Stomach (tissue), 19 donors: ENCODE measurements around the gene TFAP2A. TPM values are rescaled to one million over a fixed set of nuclear protein-coding genes. Genes with fewer than 3 reads are reported as not detected.

ENCODE experiments used
- DNase-seq, 2 donors: peaks; one replicate each; pipeline versions ENCODE4 v3.0.0 to v3.0.0-alpha.2; 2013 to 2019
- H3K27ac ChIP-seq, 5 donors: fragments of 200-600 bp in 4 of 5; sonication (generic) in 4 of 5; one replicate each; pipeline ENCODE4 v1.5.1; 2013 to 2019; ENCODE audit warnings: mild to moderate bottlenecking in 1 of 5, moderate library complexity in 1 of 5
- H3K27me3 ChIP-seq, 3 donors: fragments of 200-600 bp; sonication (generic); one replicate each; pipeline ENCODE4 v1.5.1; 2017 to 2019; ENCODE audit warnings: mixed run types in 1 of 3
- H3K36me3 ChIP-seq, 4 donors: fragments of 200-600 bp; sonication (generic); 1 replicate in 3 of 4; 2 replicates in 1 of 4; pipeline ENCODE4 v1.5.1; 2016 to 2019
- H3K4me1 ChIP-seq, 4 donors: fragments of 200-600 bp; sonication (generic); one replicate each; pipeline ENCODE4 v1.5.1; 2016 to 2019
- H3K4me3 ChIP-seq, 4 donors: fragments of 200-600 bp; sonication (generic) in 3 of 4; one replicate each; pipeline ENCODE4 v1.5.1; 2016 to 2019; ENCODE audit warnings: mild to moderate bottlenecking in 1 of 4
- H3K9me3 ChIP-seq, 4 donors: fragments of 200-600 bp; sonication (generic); one replicate each; pipeline ENCODE4 v1.5.1; 2016 to 2019
- EP300 ChIP-seq: sonication (generic); formaldehyde crosslinking; IDR thresholded peaks from one replicate; pipeline ENCODE4 v1.6.1; 2017; ENCODE audit warnings: antibody characterized with exemption
- POLR2A ChIP-seq, 4 donors: fragments of 450-650 bp; IDR thresholded peaks; one replicate each; pipeline ENCODE4 v1.6.1; 2016; ENCODE audit warnings: antibody characterized with exemption in 4 of 4, control low read depth in 2 of 4, mild to moderate bottlenecking in 1 of 4, moderate library complexity in 1 of 4
- POLR2AphosphoS5 ChIP-seq, 3 donors: sonication (generic); formaldehyde crosslinking; IDR thresholded peaks; one replicate each; pipeline ENCODE4 v1.6.1; 2016; ENCODE audit warnings: antibody characterized with exemption in 3 of 3
- WGBS, 5 donors: extraction: QIAGEN DNeasy Blood & Tissue Kit in 3 of 5; methylation state at CpG; one replicate each; pipeline versions ENCODE4 v1.1.5 to v1.1.7; 2013 to 2018; 5-methylcytosine and 5-hydroxymethylcytosine counted together
- intact Hi-C: fragments of 100-400 bp; cut with DNase I; formaldehyde crosslinking; loops from one replicate; pipeline ENCODE4 v1.15.1; 2023; ENCODE audit warnings: low total_unique reads
- long read RNA-seq, 10 donors: transcript quantifications; one replicate each; lab custom pipeline, GENCODE V29; 2026
- polyA plus RNA-seq, 3 donors: library from polyadenylated mRNA; stranded (reverse); fragments of 200-250 nt; gene quantifications; one replicate each; pipeline ENCODE4 v1.2.3, GENCODE V29; 2013
- total RNA-seq, 5 donors: library from RNA; depleted of rRNA; stranded (reverse); fragments of >200 nt; gene quantifications; one replicate each; pipeline versions ENCODE4 v1.1.0 to v1.2.3, GENCODE V29; 2014 to 2016
- TF ChIP-seq, protein P1 (sequence below), 7 experiments: fragments of 450-650 bp in 4 of 7; fragments of 200-600 bp in 3 of 7; sonication (generic) in 3 of 7; IDR thresholded peaks; one replicate each; pipeline ENCODE4 v1.5.1; 2016 to 2019; ENCODE audit warnings: antibody characterized with exemption in 7 of 7, control low read depth in 2 of 7, mild to moderate bottlenecking in 1 of 7
- donor health status: healthy with polysubstance abuse.
- donor health status: Bipolar disorder and iron deficiency.
- donor health status: healthy.

TFAP2A gene
- total RNA-seq = under 1 TPM in 1 of 5 donors, not detected in 4; 0.18 TPM
- 10 to 100 TPM in 1 of 3 donors, under 1 TPM in 1, not detected in 1; 0.50 to 10.1 TPM for polyA plus RNA-seq
- long read RNA-seq, donor 1 = 0 reads
- long read RNA-seq, donor 2 = 0 reads
- long read RNA-seq, donor 3 = 0 reads
- long read RNA-seq, donor 4 = 0 reads
- long read RNA-seq, donor 5 = 0 reads
- long read RNA-seq, donor 6, partial matches to known transcripts = 0 of 1 reads
- long read RNA-seq, donor 6, other reads (novel, unspliced or antisense) = 0 of 1 reads
- long read RNA-seq, donor 7 = 0 reads
- long read RNA-seq, donor 8 = 0 reads
- long read RNA-seq, donor 9 = 0 reads
- long read RNA-seq, donor 10 = 0 reads

DNA sequence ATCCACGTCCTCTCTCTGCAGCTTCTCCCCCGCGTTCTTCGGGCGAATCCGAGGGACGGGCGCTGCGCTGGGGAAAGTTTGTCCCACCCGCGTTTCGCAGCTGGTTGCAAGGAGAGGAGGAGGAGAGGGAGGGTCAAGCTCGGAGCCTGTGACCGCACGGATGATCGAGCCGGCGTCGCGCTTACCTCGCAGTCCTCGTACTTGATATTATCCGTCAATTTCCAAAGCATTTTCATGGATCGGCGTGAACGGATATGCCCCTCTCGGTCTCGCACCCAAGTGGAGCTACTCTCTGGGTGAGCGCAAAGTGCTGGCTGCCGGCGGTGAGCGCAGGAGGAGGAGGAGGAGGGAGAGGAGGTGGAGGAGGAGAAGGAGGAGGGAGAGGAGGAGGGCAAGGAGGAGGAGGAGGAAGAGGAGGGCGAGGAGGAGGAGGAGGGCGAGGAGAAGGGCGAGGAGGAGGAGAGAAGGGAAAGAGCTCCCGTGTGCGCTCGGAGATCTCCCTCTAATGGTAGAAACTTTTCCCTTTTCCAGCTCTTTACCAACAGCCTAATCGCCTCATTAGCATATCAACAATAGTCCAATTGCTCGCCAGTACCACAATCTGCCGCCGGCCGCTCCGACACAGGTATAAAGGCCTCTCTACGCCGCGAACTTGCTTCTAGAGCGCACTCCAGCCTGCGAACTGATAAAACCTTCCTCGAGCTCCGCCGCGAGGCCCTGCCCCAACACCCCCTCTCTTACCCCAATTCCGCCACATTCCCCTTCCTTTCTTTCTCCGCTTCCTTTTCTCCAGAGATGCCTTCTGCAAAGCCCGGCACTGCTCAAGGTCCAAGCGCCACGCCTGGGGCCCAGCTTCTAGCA is at the start of gene TFAP2A:
TSS of gene TFAP2A (minus strand) at position 319 of the 861 bp plus-strand sequence. CDS start at position 236, 83 bp downstream.
- peaks cover 40 to 82% (median 67%) of the 10 kb centered on the region in 4 donors for H3K4me1 ChIP-seq
- H3K4me3 ChIP-seq = peak within 1 kb of the TSS; percentile 13 to 78 (median 72)
- H3K27ac ChIP-seq = no peak within 1 kb of the TSS
- H3K36me3 ChIP-seq = no peaks in the 10 kb centered on the region
- peaks cover 63 to 100% (median 100%) of the 10 kb centered on the region in 3 donors for H3K27me3 ChIP-seq
- DNase-seq = no peak
- TF ChIP-seq POLR2A (IDR thresholded peaks at IDR 0.05) = no peak
- TF ChIP-seq, protein P1, sequence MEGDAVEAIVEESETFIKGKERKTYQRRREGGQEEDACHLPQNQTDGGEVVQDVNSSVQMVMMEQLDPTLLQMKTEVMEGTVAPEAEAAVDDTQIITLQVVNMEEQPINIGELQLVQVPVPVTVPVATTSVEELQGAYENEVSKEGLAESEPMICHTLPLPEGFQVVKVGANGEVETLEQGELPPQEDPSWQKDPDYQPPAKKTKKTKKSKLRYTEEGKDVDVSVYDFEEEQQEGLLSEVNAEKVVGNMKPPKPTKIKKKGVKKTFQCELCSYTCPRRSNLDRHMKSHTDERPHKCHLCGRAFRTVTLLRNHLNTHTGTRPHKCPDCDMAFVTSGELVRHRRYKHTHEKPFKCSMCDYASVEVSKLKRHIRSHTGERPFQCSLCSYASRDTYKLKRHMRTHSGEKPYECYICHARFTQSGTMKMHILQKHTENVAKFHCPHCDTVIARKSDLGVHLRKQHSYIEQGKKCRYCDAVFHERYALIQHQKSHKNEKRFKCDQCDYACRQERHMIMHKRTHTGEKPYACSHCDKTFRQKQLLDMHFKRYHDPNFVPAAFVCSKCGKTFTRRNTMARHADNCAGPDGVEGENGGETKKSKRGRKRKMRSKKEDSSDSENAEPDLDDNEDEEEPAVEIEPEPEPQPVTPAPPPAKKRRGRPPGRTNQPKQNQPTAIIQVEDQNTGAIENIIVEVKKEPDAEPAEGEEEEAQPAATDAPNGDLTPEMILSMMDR (IDR thresholded peaks at IDR 0.05) = peak in 1 of 7 experiments; percentile 16
- H3K9me3 ChIP-seq = peaks cover 0 to 36% (median 4%) of the 10 kb centered on the region in 4 donors
- WGBS, 5 donors = 3 to 10% (median 5%) methylated on average over 46 to 58 of the region's 58 CpGs
- intact Hi-C loops = no loop called here

DNA sequence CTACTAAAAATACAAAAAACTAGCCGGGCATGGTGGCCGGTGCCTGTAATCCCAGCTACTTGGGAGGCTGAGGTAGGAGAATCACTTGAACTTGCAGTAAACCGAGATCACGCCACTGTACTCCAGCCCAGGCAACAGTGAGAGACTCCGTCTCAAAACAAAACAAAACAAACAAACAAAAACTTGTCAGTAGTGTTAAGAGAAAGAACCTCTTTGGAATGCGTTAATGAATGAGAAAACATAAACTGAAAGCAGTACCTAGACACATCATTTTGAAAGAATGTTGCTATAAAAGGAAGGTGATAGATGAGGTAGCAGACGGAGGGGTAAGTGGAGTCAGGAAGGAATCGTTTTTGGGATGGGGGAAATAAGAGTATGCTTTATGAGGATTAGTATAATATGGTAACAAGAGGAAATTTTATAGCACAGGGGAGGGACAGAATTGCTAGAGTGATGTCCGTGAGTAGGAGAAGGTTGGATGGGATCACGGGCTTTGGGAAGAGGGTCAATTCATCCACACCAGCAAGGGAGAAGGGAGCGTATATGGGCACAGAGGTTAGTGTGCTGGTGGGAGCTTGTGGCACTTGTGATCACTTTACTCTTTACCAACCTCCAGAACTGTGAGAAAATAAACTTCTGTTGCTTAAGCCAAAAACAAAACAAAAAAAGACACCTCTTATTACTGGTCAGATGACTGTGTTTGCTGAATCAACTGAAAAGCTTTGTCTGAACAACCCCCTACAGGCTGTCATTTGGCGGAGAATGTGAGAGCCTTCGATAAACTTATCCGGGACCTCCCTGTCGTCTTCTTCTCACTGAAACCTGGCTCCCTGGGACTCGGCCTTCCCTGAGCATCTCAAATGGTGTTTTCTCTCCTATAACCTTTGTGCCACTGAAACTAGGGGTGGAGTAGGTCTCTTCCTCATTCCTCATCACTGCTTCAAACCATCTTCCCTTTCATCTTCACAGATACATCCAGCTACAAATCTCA is 48.9 kb upstream of the TFAP2A start:
- H3K36me3 ChIP-seq = no peaks in the 10 kb centered on the region
- intact Hi-C loops = no loop called here
- DNase-seq = no peak
- no peaks in the 10 kb centered on the region for H3K4me1 ChIP-seq
- WGBS, 5 donors = 54 to 59% (median 56%) methylated on average over 16 of the region's 16 CpGs
- TF ChIP-seq EP300 (no peak), POLR2AphosphoS5 (IDR thresholded peaks at IDR 0.05) (no peak), POLR2A (IDR thresholded peaks at IDR 0.05) (no peak)
- TF ChIP-seq, protein P1 (IDR thresholded peaks at IDR 0.05) = no peak
- H3K27me3 ChIP-seq = peaks cover 0 to 11% (median 3%) of the 10 kb centered on the region in 3 donors
- no peaks in the 10 kb centered on the region for H3K9me3 ChIP-seq
- no peak overlapping the region for H3K4me3 ChIP-seq
- no peak overlapping the region for H3K27ac ChIP-seq

GRCh38 chr6:10463040-10463439 is 48.2 kb upstream of the TFAP2A start:
- Histone ChIP-seq H3K4me1 (no peaks in the 10 kb centered on the region), H3K4me3 (no peak overlapping the region), H3K27me3 (peaks cover 0 to 11% (median 3%) of the 10 kb centered on the region in 3 donors), H3K27ac (no peak overlapping the region), H3K9me3 (no peaks in the 10 kb centered on the region), H3K36me3 (no peaks in the 10 kb centered on the region)
- intact Hi-C loops = no loop called here
- DNase-seq = no peak
- no peak for TF ChIP-seq POLR2A (IDR thresholded peaks at IDR 0.05)
- no peak for TF ChIP-seq EP300
- no peak for TF ChIP-seq POLR2AphosphoS5 (IDR thresholded peaks at IDR 0.05)
- TF ChIP-seq, protein P1 (IDR thresholded peaks at IDR 0.05) = no peak
- WGBS, 5 donors = 75 to 84% (median 80%) methylated on average over 12 of the region's 12 CpGs
